ENCODE data around the gene SNX21. TPM values are rescaled to one million over a fixed set of nuclear protein-coding genes. Genes with fewer than 3 reads are reported as not detected.

The SNX21 gene
- total and polyA plus RNA-seq, 2 donors (not counting 3 experiments of a cell fraction or from before 2014, with no cell fraction given) = 11.6 to 11.9 TPM

DNA sequence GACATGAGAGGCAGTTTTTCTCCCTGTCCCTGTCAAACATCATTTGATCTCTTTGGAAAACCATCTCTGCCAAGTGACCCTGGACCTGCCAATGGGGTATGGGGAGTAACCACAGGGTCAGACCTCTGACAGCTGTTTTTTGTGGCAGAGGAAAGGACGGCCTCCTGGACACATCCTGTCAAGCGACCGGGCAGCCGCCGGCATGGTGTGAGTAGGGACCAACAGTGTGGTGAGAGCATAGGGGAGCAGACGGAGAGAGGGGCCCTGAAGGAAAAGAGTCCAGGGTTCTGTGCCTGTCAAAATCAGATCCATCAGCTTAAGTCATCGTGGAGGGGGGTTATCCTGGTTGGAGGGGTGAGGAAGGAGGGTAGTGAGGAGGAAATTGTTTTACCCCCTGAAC, 31.7 kb upstream of the SNX21 start:
- Histone ChIP-seq H3K27me3 (ENCODE audit: control insufficient read depth in 2 of 2, insufficient read depth in 2 of 2, low read length in 2 of 2) (no peaks in the 10 kb centered on the region), H3K4me2 (ENCODE audit: insufficient read depth, low read length) (no peak overlapping the region), H3K79me2 (ENCODE audit: control insufficient read depth, insufficient read depth, low read length) (no peaks in the 10 kb centered on the region), H3K27ac (ENCODE audit: insufficient read depth, low read depth, low read length) (no peak overlapping the region), H3K36me3 (ENCODE audit: control insufficient read depth in 2 of 2, extremely low read depth in 1 of 2, insufficient read depth in 2 of 2, low read length in 2 of 2) (peaks cover 17 to 31% of the 10 kb centered on the region in 2 experiments), H3K9me1 (replicated peaks; ENCODE audit: control insufficient read depth, extremely low read depth, insufficient read depth, low read length) (no peaks in the 10 kb centered on the region), H4K20me1 (replicated peaks; ENCODE audit: control insufficient read depth, extremely low read depth, insufficient read depth, low read length) (no peaks in the 10 kb centered on the region), H3K9me3 (replicated peaks; ENCODE audit: control insufficient read depth, insufficient read depth, low read length) (no peaks in the 10 kb centered on the region), H2AFZ (ENCODE audit: low read depth, low read length) (no peak overlapping the region), H3K4me3 (replicated peaks in 1 of 3; ENCODE audit: insufficient read depth in 1 of 3, low read depth in 1 of 3, low read length in 3 of 3) (no peak overlapping the region), H3K9ac (replicated peaks; ENCODE audit: extremely low read depth, insufficient read depth, low read length) (no peak overlapping the region), H3K4me1 (ENCODE audit: control insufficient read depth, extremely low read depth, insufficient read depth, low read length) (no peaks in the 10 kb centered on the region)
- POLR2A ChIA-PET = no interaction called here
- dilution Hi-C loops (cut with MboI; ENCODE audit: extremely low pct_ligation_motif_present, low sequenced_read_pairs) (no loop called here), intact Hi-C loops (cut with micrococcal nuclease) (no loop called here)
- CTCF ChIA-PET = interaction anchor here (1.0 to 1.4 kb wide), 2 partner anchors 31 to 168 kb away, joined by 3 to 4 read pairs; no protein-coding TSS in a partner anchor
- BruUV-seq (replicated peaks) = no TSS peak
- no peak for FAIRE-seq
- TF ChIP-seq GATA2 (IDR thresholded peaks at IDR 0.05; ENCODE audit: insufficient read depth, insufficient read length, low read depth, low read length) = no peak
- TF ChIP-seq CTCF (IDR thresholded peaks at IDR 0.05; ENCODE audit: extremely low read depth in 1 of 2, insufficient read depth in 1 of 2, low read depth in 1 of 2, low read length in 2 of 2) = no peak
- TF ChIP-seq JUN (IDR thresholded peaks at IDR 0.05; ENCODE audit: borderline replicate concordance, insufficient read depth, insufficient read length, low read depth) = no peak
- TF ChIP-seq POLR2AphosphoS5 (IDR thresholded peaks at IDR 0.05; ENCODE audit: insufficient read depth, low read depth, low read length) = no peak
- DNase-seq (ENCODE audit: low read depth, low spot score) = no peak
